B cell (primary cell): Measurements from ENCODE around the gene NPL. TPM values are rescaled to one million over a fixed set of nuclear protein-coding genes. Genes with fewer than 3 reads are reported as not detected.

ENCODE experiments used
- ATAC-seq: fragments of 200-7000 bp; cut with Tn5 transposase; one replicate; pipeline ENCODE4 v1.10.0; 2021; ENCODE audit warnings: low read depth, mild to moderate bottlenecking, moderate number of reproducible peaks, moderate library complexity
- CTCF ChIA-PET: fragments of 350-600 bp; sonication (Branson Sonifier 250); formaldehyde crosslinking; loops from one replicate; lab custom pipeline; 2021; ENCODE audit warnings: antibody characterized with exemption, inconsistent platforms; lab: Charles Lee
- POLR2A ChIA-PET: fragments of 350-600 bp; sonication (Branson Sonifier 250); formaldehyde crosslinking; loops from one replicate; lab custom pipeline; 2021; ENCODE audit warnings: antibody characterized with exemption; lab: Charles Lee
- DNase-seq: peaks from one replicate; pipeline ENCODE4 v3.0.0; 2013
- H2AFZ ChIP-seq: 2 replicates; pipeline ENCODE4 v1.6.1; 2012; ENCODE audit warnings: mild to moderate bottlenecking, low read depth, low read length; ENCODE audit not compliant: insufficient read depth, poor library complexity, severe bottlenecking
- H3K27ac ChIP-seq, 2 donors: 1 replicate in 1 of 2; 2 replicates in 1 of 2; pipeline ENCODE4 v1.5.1; 2012 to 2013; ENCODE audit warnings: low read length in 2 of 2, mild to moderate bottlenecking in 2 of 2, moderate library complexity in 1 of 2
- H3K27me3 ChIP-seq, 4 experiments: fragments of 200-600 bp in 1 of 4; sonication (generic) in 1 of 4; replicated peaks in 1 of 4; 1 replicate in 2 of 4; 2 replicates in 2 of 4; pipeline versions ENCODE4 v1.6.1 to v1.7.0; 2013 to 2016; ENCODE audit warnings: low read length in 3 of 4, mild to moderate bottlenecking in 2 of 4, mixed read lengths in 1 of 4, moderate library complexity in 1 of 4; ENCODE audit not compliant: insufficient read depth in 4 of 4, control insufficient read depth in 3 of 4; ENCODE audit errors: control extremely low read depth in 1 of 4
- H3K36me3 ChIP-seq, 2 experiments: replicated peaks in 1 of 2; 1 replicate in 1 of 2; 2 replicates in 1 of 2; pipeline versions ENCODE4 v1.6.1 to v1.7.1; 2013; ENCODE audit warnings: low read length in 1 of 2; ENCODE audit not compliant: insufficient read depth in 2 of 2, control insufficient read depth in 1 of 2; ENCODE audit errors: control extremely low read depth in 1 of 2, extremely low read depth in 1 of 2
- H3K4me1 ChIP-seq, 2 donors: fragments of 200-600 bp in 1 of 2; sonication (generic) in 1 of 2; 1 replicate in 1 of 2; 2 replicates in 1 of 2; pipeline versions ENCODE4 v1.5.1 to v1.6.1; 2013 to 2017; ENCODE audit warnings: low read length in 2 of 2; ENCODE audit not compliant: control insufficient read depth in 2 of 2, insufficient read depth in 2 of 2
- H3K4me2 ChIP-seq: replicated peaks from 2 replicates; pipeline ENCODE3; 2012; ENCODE audit warnings: mild to moderate bottlenecking, low read depth, low read length; ENCODE audit not compliant: poor library complexity, severe bottlenecking
- H3K4me3 ChIP-seq, 5 experiments: fragments of 200-600 bp in 1 of 5; sonication (generic) in 1 of 5; 1 replicate in 3 of 5; 2 replicates in 2 of 5; pipeline versions ENCODE4 v1.5.1 to v1.7.0; 2011 to 2016; ENCODE audit warnings: low read length in 4 of 5, mild to moderate bottlenecking in 4 of 5, low read depth in 2 of 5, control low read depth in 1 of 5, moderate library complexity in 1 of 5; ENCODE audit not compliant: insufficient read depth in 1 of 5; ENCODE audit errors: control extremely low read depth in 1 of 5, extremely low read depth in 1 of 5
- H3K79me2 ChIP-seq: fragments of 200-600 bp; sonication (generic); one replicate; pipeline ENCODE4 v1.6.0; 2016; ENCODE audit warnings: low read length; ENCODE audit not compliant: control insufficient read depth, insufficient read depth
- H3K9ac ChIP-seq: fragments of 200-600 bp; sonication (generic); 2 replicates; pipeline ENCODE4 v1.6.1; 2017; ENCODE audit warnings: mild to moderate bottlenecking, low read length, moderate library complexity
- H3K9me3 ChIP-seq, 3 donors: one replicate each; pipeline versions ENCODE4 v1.6.1 to v1.7.1; 2013; ENCODE audit warnings: low read length in 2 of 3; ENCODE audit not compliant: control insufficient read depth in 2 of 3, insufficient read depth in 1 of 3; ENCODE audit errors: control extremely low read depth in 1 of 3
- H4K20me1 ChIP-seq: 2 replicates; pipeline ENCODE4 v1.6.0; 2012; ENCODE audit warnings: mild to moderate bottlenecking, low read length; ENCODE audit not compliant: insufficient read depth, control insufficient read depth, poor library complexity, severe bottlenecking
- H3K27ac Mint-ChIP-seq: one replicate; pipeline ENCODE4 v1.8.0; 2021; ENCODE audit warnings: mixed read lengths
- H3K27me3 Mint-ChIP-seq: one replicate; pipeline ENCODE4 v1.8.0; 2021; ENCODE audit warnings: mixed read lengths
- H3K4me1 Mint-ChIP-seq: one replicate; pipeline ENCODE4 v1.8.0; 2021; ENCODE audit warnings: mixed read lengths
- H3K4me3 Mint-ChIP-seq: one replicate; pipeline ENCODE4 v1.8.0; 2021; ENCODE audit warnings: mixed read lengths
- H3K9me3 Mint-ChIP-seq: one replicate; pipeline ENCODE4 v1.8.0; 2022; ENCODE audit warnings: mixed read lengths; ENCODE audit not compliant: insufficient read depth
- EZH2 ChIP-seq: IDR thresholded peaks from 2 replicates; pipeline ENCODE4 v1.6.1; 2012; ENCODE audit warnings: borderline replicate concordance, low read depth, mild to moderate bottlenecking, moderate library complexity, low read length; ENCODE audit not compliant: insufficient read depth, poor library complexity, severe bottlenecking
- WGBS: methylation state at CpG from one replicate; pipeline ENCODE4 v1.1.5; 2013; ENCODE audit warnings: missing lambda C conversion rate; ENCODE audit not compliant: insufficient coverage; 5-methylcytosine and 5-hydroxymethylcytosine counted together
- intact Hi-C: fragments of 100-400 bp; cut with micrococcal nuclease; formaldehyde crosslinking; loops from one replicate; pipeline ENCODE4 v1.10.0; 2022
- polyA plus RNA-seq: library from polyadenylated mRNA; depleted of rRNA; stranded (reverse); fragments of >200 nt; gene quantifications from 2 replicates; pipeline ENCODE4 v1.2.3, GENCODE V29; 2012
- total RNA-seq, 2 donors: library from RNA; stranded (reverse); fragments of 120-200 nt in 1 of 2; gene quantifications; 1 replicate in 1 of 2; 2 replicates in 1 of 2; pipeline versions ENCODE4 v1.2.3 to v1.2.4, GENCODE V29; 2013 to 2022
- TF ChIP-seq, protein P1 (sequence below): fragments of 200-600 bp; IDR thresholded peaks from one replicate; pipeline ENCODE4 v1.8.0; 2022; ENCODE audit warnings: antibody characterized with exemption, mild to moderate bottlenecking

NPL gene
- total and polyA plus RNA-seq, 2 donors (not counting 1 experiment from before 2014, with no cell fraction given): 3.4 to 5.9 TPM

DNA sequence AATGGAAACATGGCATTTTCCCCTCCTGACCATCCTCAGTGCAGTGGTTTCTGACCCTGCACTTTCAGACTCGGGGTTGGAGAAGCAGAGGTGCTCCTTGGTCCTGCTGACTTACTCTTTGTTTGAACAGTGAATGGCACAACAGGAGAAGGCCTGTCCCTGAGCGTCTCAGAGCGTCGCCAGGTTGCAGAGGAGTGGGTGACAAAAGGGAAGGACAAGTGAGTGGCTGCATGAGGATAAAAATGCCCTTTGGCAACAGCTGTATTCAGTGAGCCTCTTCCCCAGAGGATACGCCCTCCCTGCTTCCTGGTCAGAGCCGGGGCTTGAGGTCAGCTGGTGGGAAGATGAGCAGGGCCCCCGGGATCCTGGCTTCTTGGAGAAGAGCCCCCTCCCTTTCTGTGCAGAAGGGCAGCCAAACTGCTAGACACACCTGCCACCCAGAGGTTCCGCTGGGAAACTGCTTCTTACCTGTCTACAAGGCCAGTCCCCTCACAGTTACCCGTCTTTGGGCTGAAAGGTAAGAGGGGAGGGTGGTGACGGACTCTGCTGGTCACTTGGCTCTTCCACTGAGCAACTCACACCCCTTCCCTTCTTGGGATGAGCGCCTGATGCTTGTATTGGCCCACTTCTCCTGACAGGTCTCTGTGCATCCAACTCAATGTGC, 16.6 kb downstream of the NPL start:
- Histone ChIP-seq H4K20me1 (no peaks in the 10 kb centered on the region), H3K9me3 (no peaks in the 10 kb centered on the region), H3K36me3 (no peaks in the 10 kb centered on the region), H3K9ac (no peak overlapping the region), H3K4me2 (no peak overlapping the region), H3K4me1 (no peaks in the 10 kb centered on the region), H3K79me2 (no peaks in the 10 kb centered on the region), H3K27me3 (no peaks in the 10 kb centered on the region), H3K27ac (no peak overlapping the region), H2AFZ (no peak overlapping the region), H3K4me3 (no peak overlapping the region)
- H3K4me1 Mint-ChIP-seq: no peaks in the 10 kb centered on the region
- ChIA-PET CTCF (no interaction called here), POLR2A (no interaction called here)
- intact Hi-C loops: no loop called here
- TF ChIP-seq, protein P1, sequence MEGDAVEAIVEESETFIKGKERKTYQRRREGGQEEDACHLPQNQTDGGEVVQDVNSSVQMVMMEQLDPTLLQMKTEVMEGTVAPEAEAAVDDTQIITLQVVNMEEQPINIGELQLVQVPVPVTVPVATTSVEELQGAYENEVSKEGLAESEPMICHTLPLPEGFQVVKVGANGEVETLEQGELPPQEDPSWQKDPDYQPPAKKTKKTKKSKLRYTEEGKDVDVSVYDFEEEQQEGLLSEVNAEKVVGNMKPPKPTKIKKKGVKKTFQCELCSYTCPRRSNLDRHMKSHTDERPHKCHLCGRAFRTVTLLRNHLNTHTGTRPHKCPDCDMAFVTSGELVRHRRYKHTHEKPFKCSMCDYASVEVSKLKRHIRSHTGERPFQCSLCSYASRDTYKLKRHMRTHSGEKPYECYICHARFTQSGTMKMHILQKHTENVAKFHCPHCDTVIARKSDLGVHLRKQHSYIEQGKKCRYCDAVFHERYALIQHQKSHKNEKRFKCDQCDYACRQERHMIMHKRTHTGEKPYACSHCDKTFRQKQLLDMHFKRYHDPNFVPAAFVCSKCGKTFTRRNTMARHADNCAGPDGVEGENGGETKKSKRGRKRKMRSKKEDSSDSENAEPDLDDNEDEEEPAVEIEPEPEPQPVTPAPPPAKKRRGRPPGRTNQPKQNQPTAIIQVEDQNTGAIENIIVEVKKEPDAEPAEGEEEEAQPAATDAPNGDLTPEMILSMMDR: peak; percentile 8
- no peak for TF ChIP-seq EZH2
- H3K4me3 Mint-ChIP-seq: no peak overlapping the region
- no peaks in the 10 kb centered on the region for H3K27me3 Mint-ChIP-seq
- H3K9me3 Mint-ChIP-seq: no peaks in the 10 kb centered on the region
- no peak overlapping the region for H3K27ac Mint-ChIP-seq
- WGBS: 94% methylated on average over 5 of the region's 11 CpGs
- no peak for DNase-seq
- no peak for ATAC-seq

- ATAC-seq: no peak
- no peaks in the 10 kb centered on the region for H4K20me1 ChIP-seq
- WGBS: 80% methylated on average over 1 of the region's 3 CpGs
- TF ChIP-seq EZH2: no peak
- TF ChIP-seq, protein P1: no peak
- H3K36me3 ChIP-seq: no peaks in the 10 kb centered on the region
- no peak overlapping the region for H3K9ac ChIP-seq
- DNase-seq: no peak
- Mint-ChIP-seq H3K4me1 (no peaks in the 10 kb centered on the region), H3K4me3 (no peak overlapping the region), H3K27ac (no peak overlapping the region), H3K9me3 (no peaks in the 10 kb centered on the region), H3K27me3 (no peaks in the 10 kb centered on the region)
- H3K4me3 ChIP-seq: no peak overlapping the region
- no peak overlapping the region for H3K27ac ChIP-seq
- no peaks in the 10 kb centered on the region for H3K27me3 ChIP-seq
- no peaks in the 10 kb centered on the region for H3K9me3 ChIP-seq
- POLR2A ChIA-PET: no interaction called here
- no peak overlapping the region for H3K4me2 ChIP-seq
- no peak overlapping the region for H2AFZ ChIP-seq
- no peaks in the 10 kb centered on the region for H3K4me1 ChIP-seq
- CTCF ChIA-PET: no interaction called here
- intact Hi-C loops: no loop called here
- H3K79me2 ChIP-seq: no peaks in the 10 kb centered on the region
Measured at GRCh38 chr1:182807907-182808306, 18.3 kb downstream of the NPL start.
